Stimulated activated CD4-positive, alpha-beta T cell treated with anti-CD3 and anti-CD28 coated beads, Interleukin-15, amount 100 ng/mL, for 48 hours (primary cell): ENCODE data around the gene GRID1.

Experiments used
- DNase-seq, 2 donors: peaks; one replicate each; pipeline ENCODE4 v3.0.0-alpha.2; 2020; ENCODE audit warnings: low read depth in 2 of 2

Gene GRID1

DNA sequence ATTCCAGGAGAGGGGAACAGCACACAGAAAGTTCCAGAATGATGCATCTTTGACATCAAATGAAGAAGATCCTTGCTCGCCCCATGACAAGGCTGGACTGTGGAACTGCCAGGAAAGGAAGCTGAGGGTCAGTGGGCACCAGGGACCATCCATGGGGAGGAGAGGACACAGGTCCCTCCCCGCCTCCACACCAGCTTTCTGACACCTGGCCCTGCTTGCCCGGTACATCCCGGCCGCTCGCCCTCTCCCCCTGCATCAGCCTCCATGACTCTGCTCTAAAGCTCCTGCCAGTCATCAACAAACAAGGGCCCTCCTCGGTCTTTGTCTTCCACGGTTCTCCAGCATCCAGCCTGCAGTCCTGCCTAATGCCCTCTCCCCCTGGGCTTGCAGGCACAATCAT is 222.3 kb downstream of the GRID1 start:
- DNase-seq = no peak

- no peak for DNase-seq
Observed at GRCh38 chr10:86141896-86142295, 224.7 kb downstream of the GRID1 start.

DNA sequence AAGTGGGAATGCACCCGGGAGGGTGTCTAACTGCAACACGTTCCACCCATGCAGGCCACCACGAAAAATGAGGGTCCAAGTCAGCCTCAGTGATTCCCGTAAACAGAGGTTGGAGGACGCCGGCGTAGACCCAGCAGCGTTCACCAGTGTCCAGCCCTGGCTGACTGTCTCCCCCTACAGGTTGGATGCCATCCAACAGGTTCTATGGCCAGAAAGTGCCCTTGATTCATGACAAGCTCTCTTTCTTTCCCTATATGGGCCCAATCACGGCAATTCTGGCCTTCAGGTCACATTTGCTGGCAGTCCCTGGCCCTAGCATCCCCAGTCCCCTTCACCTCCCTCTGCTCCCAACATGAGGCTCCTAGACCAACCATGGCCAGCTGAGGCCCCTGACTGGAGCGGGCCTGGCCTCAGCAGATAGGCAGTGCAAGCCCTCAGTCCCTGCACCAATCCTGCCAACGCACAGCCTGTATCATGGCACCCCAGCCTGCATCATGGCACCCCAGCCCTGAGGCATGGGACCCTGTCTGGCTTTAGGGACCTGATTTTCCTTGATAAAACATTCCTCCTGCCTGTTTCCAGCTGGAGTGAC is 227.4 kb downstream of the GRID1 start:
- peak; percentile 7 to 14 for DNase-seq

- DNase-seq = no peak
Observed at GRCh38 chr10:86138551-86139065, 228.0 kb downstream of the GRID1 start.

GRCh38 chr10:86137561-86137960 is 229.0 kb downstream of the GRID1 start:
- no peak for DNase-seq

- no peak for DNase-seq
Observed at GRCh38 chr10:86136934-86137333, 229.7 kb downstream of the GRID1 start.

DNA sequence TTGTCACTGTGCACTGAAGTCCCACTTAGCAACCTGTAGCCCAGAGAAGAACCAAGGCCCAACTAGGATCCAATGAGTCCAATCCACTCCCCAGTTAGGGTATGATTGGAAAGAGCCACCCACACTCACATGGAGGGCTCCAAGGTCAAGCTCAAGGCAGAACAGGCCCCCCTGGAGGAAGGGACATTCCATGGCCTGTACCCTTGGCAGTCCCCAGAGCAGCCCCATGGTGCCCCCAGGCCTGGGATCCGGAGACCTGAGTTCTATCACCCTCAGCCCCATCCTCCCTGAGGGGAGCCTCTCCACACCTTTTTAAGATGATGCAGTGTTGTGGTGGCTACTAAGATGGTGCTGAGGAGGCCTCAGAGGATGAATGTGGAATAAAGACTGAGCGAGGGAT is 231.4 kb downstream of the GRID1 start:
- DNase-seq = no peak

- DNase-seq = no peak
Observed at GRCh38 chr10:86130737-86131475, 235.7 kb downstream of the GRID1 start.

GRCh38 chr10:86130041-86130440 is 236.6 kb downstream of the GRID1 start:
- DNase-seq = no peak

DNA sequence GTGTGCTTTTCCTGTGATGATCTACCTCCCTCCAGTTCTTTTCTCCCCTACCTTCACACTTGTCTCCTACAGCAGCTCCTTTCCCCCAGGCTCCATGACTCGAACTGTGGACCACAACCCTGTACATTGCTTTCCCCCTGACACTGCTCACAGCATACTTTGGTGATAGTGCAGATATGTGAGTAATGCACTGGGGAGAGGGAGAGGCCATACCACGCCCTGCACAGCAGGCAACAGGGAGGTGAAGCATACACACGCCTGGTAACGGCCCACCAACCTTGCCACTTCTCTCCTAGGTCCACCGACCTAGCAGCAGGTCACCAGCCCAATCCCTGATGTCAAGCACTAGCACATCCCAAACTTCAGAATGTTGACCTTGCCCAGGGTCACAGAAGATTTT is 238.2 kb downstream of the GRID1 start:
- DNase-seq = no peak

GRCh38 chr10:86127274-86127819 is 239.2 kb downstream of the GRID1 start:
- DNase-seq = no peak

DNA sequence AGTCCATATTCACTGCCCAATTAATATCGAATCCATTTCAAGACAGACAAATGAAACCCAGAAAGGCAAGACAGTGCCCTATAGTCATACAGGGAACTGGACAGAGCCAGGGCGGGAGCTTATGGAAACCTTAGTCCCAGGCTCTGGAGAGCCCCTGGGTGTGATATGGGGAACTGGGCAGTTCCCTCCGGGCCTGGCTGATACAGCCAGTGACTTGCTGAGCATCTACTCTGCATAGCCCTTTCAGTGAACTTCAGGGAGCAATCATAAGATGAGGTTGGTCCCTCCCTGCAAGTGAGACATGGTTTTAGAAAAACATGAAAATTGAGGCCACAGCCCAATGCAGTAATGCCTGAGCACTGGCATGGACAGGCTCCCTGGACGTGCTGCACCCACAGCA is 241.9 kb downstream of the GRID1 start:
- DNase-seq = no peak

- no peak for DNase-seq
Observed at GRCh38 chr10:86123715-86124114, 242.9 kb downstream of the GRID1 start.

DNA sequence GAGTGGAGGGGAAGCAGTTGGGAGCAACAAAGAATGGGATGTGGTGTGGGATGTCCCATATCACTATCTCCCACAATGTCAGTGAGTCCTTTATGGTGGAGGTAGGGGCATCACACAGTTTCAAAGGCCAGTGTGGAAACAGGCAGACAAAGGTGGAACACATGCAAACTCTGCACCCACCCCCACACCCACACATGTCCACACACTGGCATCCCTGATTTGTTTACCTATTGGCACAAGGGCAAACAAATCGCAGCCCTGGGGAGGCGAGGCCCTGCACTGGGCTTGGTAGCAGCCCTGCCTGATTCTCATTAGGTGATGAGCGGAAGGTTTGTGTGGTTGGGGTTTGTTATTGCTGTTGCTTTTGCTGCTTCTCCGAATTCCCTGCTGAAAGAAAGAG is 243.3 kb downstream of the GRID1 start:
- no peak for DNase-seq

- DNase-seq = no peak
Observed at GRCh38 chr10:86122646-86123045, 243.9 kb downstream of the GRID1 start.

DNA sequence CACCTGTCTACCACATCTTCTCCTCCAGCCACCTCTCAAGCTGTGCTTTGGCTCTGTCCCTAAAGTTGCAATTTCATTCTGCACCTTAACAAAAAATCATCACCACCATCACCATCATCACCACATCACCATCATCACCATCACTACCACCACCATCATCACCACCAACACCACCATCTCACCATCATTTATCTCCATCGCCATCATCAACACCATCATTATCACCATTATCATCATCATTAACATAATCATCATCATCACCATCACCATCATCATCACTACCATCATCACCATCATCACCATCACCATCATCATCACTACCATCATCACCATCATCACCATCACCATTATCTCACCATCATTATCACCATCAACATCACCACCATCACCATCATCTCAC is 245.4 kb downstream of the GRID1 start:
- no peak for DNase-seq

DNA sequence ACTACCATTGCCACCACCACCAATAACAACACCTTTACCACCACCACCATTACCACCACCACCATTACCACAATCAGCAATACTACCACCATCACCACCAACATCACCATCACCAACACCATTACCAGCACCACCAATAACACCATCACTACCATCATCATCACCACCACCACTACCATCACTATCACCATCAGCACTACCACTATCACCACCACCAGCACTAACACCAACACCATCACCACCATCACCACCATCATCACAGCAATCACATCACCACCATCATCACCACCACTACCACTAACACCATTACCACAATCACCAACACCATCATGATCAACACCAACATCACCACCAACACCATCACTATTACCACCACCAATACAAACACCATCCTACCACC is 249.5 kb downstream of the GRID1 start:
- no peak for DNase-seq

GRCh38 chr10:86113983-86114382 is 252.6 kb downstream of the GRID1 start:
- DNase-seq = no peak

GRCh38 chr10:86113501-86113900 is 253.1 kb downstream of the GRID1 start:
- no peak for DNase-seq

GRCh38 chr10:86113044-86113443 is 253.6 kb downstream of the GRID1 start:
- no peak for DNase-seq

DNA sequence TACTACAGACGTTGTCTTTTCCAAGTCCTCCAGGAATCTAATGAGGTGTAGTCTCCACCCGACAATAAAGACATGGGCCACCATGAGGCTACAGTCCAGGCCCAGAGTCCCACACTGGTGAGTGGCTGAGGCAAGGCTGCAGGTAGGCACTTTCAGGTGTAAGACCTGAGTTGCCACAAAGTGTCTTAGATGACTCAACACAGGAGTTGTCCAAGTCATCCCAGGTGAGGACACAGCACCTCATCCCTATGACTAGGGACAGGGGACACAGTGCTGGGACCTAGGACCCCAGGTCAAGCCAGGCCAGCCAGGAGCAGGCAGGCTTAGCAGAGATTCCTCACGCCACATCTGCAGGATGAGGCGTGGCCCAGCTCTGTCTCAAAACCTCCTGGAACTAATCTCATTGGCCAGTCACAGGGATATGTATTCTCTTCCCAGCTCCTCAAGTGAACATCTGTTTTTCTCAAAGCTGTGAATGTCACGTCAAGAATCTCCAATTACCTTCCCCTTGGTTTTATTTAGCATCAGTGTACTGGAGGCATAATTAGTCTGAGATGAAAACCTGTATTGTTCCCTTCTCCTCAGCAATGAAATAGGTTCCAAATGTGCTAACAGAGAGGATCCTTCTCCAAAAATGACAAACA is 254.6 kb downstream of the GRID1 start:
- DNase-seq = no peak

DNA sequence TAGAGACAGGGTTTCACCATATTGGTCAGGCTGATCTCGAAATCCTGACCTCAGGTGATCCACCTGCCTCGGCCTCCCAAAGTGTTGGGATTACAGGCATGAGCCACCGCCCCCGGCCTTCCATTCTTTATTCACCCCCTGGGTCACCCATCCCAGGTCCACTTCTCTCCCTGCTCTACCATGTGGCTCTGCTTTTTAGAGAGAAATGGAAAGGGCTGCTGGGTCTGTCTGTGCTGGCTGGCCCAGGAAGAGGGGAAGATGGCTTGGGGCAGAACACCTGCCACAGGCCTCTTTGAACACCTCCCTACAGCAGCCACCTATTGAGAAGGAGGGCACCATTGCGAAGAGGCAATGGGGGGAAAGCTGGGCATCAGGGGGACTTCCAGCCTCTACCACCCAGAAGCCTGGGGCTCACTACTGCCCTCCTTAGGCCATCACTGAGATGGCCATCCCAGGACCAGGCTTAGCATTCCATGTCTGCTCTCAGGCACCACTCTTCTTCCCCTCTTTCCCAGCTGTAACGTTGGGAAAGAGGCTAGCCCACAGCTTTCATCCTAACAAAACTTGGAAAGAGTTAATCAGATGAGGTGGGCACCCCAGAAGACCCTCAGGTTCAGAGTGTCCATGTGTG is 256.3 kb downstream of the GRID1 start:
- no peak for DNase-seq
